IgD-negative memory B cell (primary cell): ENCODE measurements around the gene MRPS12. TPM values are rescaled to one million over a fixed set of nuclear protein-coding genes. Genes with fewer than 3 reads are reported as not detected.
"Not testable (repeated sequence)": the region's sequence is repeated elsewhere in the genome, so short reads cannot be mapped to it uniquely, and the experiment has no call there.

ENCODE experiments used
- H3K27ac Mint-ChIP-seq, 3 donors: one replicate each; pipeline ENCODE4 v1.8.0; 2020 to 2022; ENCODE audit warnings: mild to moderate bottlenecking in 3 of 3, mixed read lengths in 3 of 3, moderate library complexity in 1 of 3
- H3K27me3 Mint-ChIP-seq: one replicate; pipeline ENCODE4 v1.8.0; 2021; ENCODE audit warnings: mixed read lengths
- H3K36me3 Mint-ChIP-seq: one replicate; pipeline ENCODE4 v1.8.0; 2020; ENCODE audit warnings: mild to moderate bottlenecking, mixed read lengths
- H3K4me1 Mint-ChIP-seq, 3 donors: one replicate each; pipeline ENCODE4 v1.8.0; 2020 to 2022; ENCODE audit warnings: mixed read lengths in 3 of 3, mild to moderate bottlenecking in 1 of 3
- H3K4me3 Mint-ChIP-seq, 4 donors: one replicate each; pipeline ENCODE4 v1.8.0; 2020 to 2022; ENCODE audit warnings: mild to moderate bottlenecking in 4 of 4, mixed read lengths in 4 of 4, moderate library complexity in 3 of 4
- H3K9me3 Mint-ChIP-seq, 3 donors: one replicate each; pipeline ENCODE4 v1.8.0; 2020 to 2021; ENCODE audit warnings: mixed read lengths in 3 of 3, mild to moderate bottlenecking in 1 of 3
- polyA plus RNA-seq: library from polyadenylated mRNA; unstranded; fragments of 300-500 nt; fragmentation: Illumina TruSeq; gene quantifications from one replicate; pipeline ENCODE4 v1.2.3, GENCODE V29; 2021

The MRPS12 gene
- polyA plus RNA-seq, 1 donor from 2014 or later = 75.4 TPM

DNA sequence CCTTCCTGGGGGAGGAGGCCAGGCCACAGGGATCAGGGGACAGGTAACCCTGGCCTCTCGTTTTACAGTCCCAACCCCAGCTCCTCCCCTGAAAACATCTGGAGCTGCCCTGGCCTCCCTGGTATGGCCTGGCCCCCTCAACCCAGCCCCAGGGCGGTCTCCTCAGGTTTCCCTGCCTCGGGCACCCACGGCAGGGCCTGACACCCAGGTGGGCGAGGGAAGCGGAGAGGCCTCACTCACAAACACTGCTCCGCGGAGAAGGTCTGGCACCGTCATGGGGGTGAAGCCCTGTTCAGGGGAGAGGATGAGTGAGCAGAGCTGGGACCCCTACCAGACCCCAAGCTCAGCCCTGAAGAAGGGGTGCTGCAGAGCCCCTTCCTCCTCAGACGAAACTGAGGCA is 12.2 kb upstream of the MRPS12 start:
- H3K27ac Mint-ChIP-seq = no peak overlapping the region
- peaks cover 0 to 2% (median 0%) of the 10 kb centered on the region in 3 donors for H3K4me1 Mint-ChIP-seq
- H3K27me3 Mint-ChIP-seq = no peaks in the 10 kb centered on the region
- H3K4me3 Mint-ChIP-seq = no peak overlapping the region
- no peaks in the 10 kb centered on the region for H3K9me3 Mint-ChIP-seq
- peaks cover 9% of the 10 kb centered on the region for H3K36me3 Mint-ChIP-seq

DNA sequence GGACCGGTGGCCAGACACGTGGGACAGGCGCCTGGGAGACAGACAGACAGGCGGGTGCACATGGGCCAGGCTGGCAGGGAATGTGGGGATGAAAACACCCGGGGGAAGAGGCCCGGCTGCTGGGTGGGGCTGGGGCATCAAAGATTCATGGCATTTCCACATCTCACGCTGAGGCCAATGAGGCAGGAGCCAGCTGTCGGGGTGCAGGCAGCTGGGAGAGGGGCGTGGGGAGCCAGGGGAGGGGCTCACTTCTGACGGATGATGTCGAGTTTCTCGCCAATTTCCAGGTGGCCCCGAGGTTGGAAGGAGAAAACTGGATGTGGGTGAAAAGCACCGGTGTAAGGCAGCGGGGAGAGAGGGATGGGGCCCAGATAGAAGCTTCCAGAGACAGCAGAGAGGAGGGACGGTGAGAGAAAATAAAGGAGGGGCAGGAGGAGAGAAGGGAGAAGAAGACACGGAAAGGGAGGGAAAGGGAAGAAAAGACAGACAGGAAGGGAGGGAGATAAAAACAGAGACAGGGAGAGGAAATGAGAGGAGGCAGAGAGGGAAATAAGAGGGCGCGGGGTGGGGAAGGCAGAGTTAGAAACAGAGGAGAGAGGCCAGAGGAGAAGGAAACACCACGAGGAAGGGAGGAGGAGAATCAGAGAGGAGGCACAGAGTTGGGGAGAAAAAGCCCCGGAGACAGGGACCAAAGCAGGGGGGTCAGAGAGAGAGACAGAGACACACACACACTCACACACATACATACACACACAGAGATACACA is 10.7 kb upstream of the MRPS12 start:
- H3K27me3 Mint-ChIP-seq = no peaks in the 10 kb centered on the region
- no peak overlapping the region for H3K27ac Mint-ChIP-seq
- peaks cover 11% of the 10 kb centered on the region for H3K36me3 Mint-ChIP-seq
- H3K4me1 Mint-ChIP-seq = peaks cover 0 to 2% (median 0%) of the 10 kb centered on the region in 3 donors
- no peaks in the 10 kb centered on the region for H3K9me3 Mint-ChIP-seq
- no peak overlapping the region for H3K4me3 Mint-ChIP-seq

DNA sequence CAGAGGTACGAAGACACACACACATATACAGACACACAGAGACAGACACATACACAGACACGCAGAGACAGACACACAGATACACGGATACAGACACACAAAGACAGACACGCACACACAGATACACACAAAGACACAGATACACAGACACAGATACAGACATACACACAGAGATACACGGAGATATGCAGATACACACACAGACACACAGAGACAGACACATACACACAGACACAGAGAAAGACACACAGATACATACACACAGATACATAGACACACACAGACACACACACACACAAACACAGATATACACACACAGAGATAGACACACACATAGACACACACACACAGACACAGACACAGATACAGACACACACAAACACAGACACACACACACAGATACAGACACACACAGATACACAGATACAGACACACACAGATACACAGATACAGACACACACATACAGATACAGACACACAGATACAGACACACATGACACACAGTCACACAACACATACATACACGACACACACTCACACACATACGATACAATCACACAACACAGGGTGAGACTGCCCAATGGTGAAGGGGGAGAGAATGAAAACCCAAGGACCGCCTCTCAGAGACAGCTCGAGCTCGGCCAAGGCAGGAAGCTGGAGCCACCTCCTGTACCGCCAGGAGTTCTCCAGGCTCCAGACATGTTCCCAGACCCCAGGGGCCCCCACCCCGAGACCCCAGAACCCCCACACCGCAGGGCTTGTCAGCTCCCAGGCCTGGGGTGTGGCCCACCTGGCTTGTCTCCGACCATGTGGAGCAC is 9.9 kb upstream of the MRPS12 start:
- H3K27ac Mint-ChIP-seq = no peak overlapping the region
- H3K27me3 Mint-ChIP-seq = no peaks in the 10 kb centered on the region
- peaks cover 0 to 2% (median 0%) of the 10 kb centered on the region in 3 donors for H3K4me1 Mint-ChIP-seq

DNA sequence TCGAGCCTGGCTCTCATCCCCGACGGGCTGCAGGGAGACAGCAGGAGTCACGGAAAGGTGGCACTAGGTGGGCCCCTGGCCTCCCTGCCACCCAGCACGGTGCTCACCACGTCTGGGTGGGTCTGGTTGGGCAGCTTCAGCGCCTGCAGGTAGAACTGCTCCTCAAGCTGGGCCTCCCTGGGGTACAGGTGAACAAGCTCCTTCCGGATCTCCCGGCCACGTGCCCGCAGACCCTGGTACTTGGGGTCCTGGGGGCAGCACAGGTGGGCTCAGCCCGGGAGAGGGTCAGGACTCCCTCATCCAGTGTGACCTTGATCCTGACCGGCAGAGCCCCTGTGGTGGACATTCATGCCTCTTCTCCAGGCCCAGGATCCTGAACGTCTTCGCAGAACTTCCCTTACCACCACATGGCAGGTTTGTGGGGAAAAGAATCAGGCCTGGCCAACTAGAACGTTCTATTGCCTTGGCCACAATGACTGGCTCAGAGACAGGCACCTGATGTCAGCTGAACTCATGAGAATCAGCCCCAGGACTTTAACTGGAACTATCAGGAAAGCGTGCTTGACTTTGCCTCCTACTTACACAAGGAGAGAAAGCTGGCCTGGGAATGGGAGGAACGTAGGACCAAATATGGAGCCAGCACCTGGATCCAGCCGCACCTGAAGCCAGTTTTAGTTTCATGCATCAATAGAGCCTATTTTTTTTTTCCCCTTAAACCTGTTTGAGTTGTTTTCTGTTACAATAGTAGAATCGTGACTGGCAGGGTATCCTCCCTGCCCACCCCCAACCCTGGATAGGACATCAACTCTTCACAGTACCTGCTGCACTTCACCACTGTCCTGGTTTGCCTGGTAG is 9.1 kb upstream of the MRPS12 start:
- Mint-ChIP-seq H3K27me3 (no peaks in the 10 kb centered on the region), H3K9me3 (no peaks in the 10 kb centered on the region), H3K4me1 (no peaks in the 10 kb centered on the region), H3K36me3 (peaks cover 10% of the 10 kb centered on the region), H3K27ac (no peak overlapping the region), H3K4me3 (no peak overlapping the region)

More for the DNA sequence above, 9.9 kb upstream of the MRPS12 start:
- no peak overlapping the region for H3K4me3 Mint-ChIP-seq
- H3K36me3 Mint-ChIP-seq = peaks cover 11% of the 10 kb centered on the region
- H3K9me3 Mint-ChIP-seq = no peaks in the 10 kb centered on the region

DNA sequence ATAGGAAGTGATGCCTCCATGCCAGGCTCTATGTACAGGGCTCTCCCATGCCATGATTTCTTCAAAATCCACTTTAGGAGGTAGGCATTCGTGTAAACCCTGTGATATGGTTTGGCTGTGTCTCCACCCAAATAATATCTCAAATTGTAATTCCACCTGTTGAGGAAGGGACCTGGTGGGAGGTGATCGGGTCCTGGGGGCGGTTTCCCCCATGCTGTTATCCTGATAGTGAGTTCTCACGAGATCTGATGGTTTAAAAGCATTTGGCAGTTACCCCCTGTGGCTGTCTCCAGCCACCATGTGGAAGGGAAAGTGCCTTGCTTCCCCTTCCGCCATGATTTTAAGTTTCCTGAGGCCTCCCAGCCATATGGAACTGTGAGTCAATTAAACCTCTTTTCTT is 8.3 kb upstream of the MRPS12 start:
- peaks cover 10% of the 10 kb centered on the region for H3K36me3 Mint-ChIP-seq
- H3K4me3 Mint-ChIP-seq = no peak overlapping the region
- no peaks in the 10 kb centered on the region for H3K9me3 Mint-ChIP-seq
- no peaks in the 10 kb centered on the region for H3K4me1 Mint-ChIP-seq
- no peak overlapping the region for H3K27ac Mint-ChIP-seq
- no peaks in the 10 kb centered on the region for H3K27me3 Mint-ChIP-seq

DNA sequence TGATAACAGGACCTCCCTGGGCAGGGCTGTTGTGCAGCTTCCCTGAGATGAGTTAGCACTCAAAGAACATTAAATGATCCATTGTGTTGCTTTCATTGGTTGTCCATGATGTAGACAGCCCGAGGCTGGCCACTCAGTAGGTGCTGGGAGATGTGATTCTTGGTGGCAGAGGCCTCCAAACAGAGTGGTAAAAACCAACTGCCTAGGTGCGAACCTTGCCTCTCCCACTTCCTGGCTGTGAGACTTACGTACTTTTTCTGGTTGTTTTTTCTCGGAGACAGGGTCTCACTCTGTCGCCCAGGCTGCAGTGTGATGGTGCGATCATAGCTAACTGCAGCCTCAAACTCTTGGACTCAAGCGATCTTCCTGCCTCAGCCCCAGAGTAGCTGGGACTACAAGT is 6.4 kb upstream of the MRPS12 start:
- Mint-ChIP-seq H3K9me3 (no peaks in the 10 kb centered on the region), H3K27ac (peak overlapping the region in 1 of 3 donors; percentile 14), H3K4me1 (peaks cover 0 to 3% (median 3%) of the 10 kb centered on the region in 3 donors), H3K27me3 (no peaks in the 10 kb centered on the region), H3K4me3 (no peak overlapping the region), H3K36me3 (peaks cover 12% of the 10 kb centered on the region)

DNA sequence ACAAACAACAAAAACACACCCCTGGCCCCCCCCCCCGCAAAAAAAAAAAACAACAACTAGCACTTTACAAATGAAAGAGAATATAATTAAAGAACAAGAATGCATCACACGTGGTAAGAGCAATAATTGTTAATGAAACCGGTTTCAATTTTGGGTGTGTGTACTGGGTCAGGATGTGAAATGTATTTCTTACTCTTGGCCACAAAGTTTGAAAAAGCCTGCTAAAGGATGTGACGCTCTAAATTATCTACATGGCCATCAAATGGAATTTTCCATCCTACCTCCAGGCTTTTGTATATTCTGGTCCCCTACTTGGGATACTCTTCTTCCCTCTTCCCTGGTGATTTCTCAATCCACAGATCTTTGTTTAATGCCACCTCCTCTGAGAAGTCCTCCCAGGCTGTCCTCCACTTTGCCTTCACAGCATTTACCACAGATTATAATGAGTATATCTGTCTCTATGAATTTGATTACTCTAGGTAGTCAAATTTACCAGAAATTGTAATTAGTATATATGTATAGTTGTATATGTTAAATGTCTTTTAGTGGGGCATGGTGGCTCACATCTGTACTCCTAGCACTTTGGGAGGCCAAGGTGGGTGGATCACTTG is 2.2 kb upstream of the MRPS12 start:
- Mint-ChIP-seq H3K27ac (peak overlapping the region; percentile 63 to 89 (median 67)), H3K9me3 (no peaks in the 10 kb centered on the region), H3K27me3 (no peaks in the 10 kb centered on the region), H3K36me3 (peaks cover 6% of the 10 kb centered on the region), H3K4me3 (peak overlapping the region in 2 of 4 donors; percentile 45 to 62), H3K4me1 (peaks cover 17 to 21% (median 20%) of the 10 kb centered on the region in 3 donors)

DNA sequence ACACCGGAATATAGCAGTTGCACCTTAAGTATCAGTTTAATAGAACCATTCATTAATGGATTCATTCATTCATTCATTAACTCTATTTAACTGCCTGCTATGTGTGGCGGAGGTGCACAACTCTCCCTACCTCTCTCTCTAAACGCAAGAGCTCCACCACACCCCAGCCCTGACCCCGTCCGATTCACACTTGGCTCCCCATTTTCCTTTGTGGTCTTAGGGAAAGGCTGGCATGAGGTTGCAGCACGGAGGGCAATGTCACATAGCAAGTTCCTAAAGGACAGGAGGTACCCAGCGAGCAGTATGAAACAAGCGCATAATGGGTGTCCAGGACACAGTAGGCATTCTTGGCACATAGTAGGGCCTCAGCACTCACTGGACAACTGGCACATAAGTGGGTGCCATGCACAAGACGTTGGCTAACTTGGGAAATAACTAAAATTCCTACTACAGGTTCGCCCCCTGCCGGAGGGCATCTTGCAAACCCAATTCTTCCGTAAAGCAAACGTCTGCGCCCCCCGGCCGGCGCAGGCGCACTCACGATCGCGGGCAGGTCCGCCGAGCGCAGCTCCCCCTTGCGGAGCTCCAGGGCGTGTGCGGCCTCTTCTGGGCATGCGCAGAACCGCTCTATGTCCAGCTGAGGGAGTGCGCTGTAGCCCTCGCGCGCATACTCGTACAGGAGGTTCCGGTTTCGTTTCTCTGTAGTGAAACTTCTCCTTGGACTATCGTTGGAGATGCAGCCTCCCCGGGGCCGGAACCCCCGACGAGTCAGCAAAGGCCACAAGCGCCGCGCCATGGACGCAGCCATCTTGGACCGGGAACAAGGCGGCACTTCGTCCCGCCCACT is 592 bp upstream of the MRPS12 start, which contains the start of gene SARS2:
Gene SARS2, minus strand, starts transcription at position 835 of the 847 bp plus-strand sequence. Its CDS starts 27 bp downstream, at position 808.
- peaks cover 17 to 22% (median 20%) of the 10 kb centered on the region in 3 donors for H3K4me1 Mint-ChIP-seq
- peaks cover 4% of the 10 kb centered on the region for H3K36me3 Mint-ChIP-seq
- no peaks in the 10 kb centered on the region for H3K9me3 Mint-ChIP-seq
- H3K4me3 Mint-ChIP-seq = peak within 1 kb of the TSS; percentile 93 to 100 (median 98)
- peak within 1 kb of the TSS; percentile 89 to 99 (median 97) for H3K27ac Mint-ChIP-seq
- no peaks in the 10 kb centered on the region for H3K27me3 Mint-ChIP-seq

DNA sequence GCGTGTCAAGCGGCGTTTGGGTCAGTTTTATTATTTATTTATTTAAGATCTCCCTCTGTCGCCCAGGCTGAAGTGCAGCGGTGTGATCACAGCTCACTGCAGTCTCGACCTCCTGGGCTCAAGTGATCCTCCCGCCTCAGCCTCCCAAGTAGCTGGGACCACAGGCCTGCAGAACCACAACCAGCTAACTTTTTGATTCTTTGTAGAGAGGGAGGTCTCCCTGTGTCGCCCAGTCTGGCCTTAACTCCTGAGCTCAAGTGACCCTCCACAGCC is 713 bp downstream of the MRPS12 start:
- Mint-ChIP-seq H3K27ac (peak overlapping the region in 2 of 3 donors; percentile 89 to 99), H3K9me3 (peaks cover 0 to 8% (median 0%) of the 10 kb centered on the region in 3 donors), H3K27me3 (no peaks in the 10 kb centered on the region), H3K36me3 (peaks cover 4% of the 10 kb centered on the region), H3K4me1 (peaks cover 17 to 22% (median 20%) of the 10 kb centered on the region in 3 donors), H3K4me3 (peak overlapping the region; percentile 93 to 100 (median 98))

DNA sequence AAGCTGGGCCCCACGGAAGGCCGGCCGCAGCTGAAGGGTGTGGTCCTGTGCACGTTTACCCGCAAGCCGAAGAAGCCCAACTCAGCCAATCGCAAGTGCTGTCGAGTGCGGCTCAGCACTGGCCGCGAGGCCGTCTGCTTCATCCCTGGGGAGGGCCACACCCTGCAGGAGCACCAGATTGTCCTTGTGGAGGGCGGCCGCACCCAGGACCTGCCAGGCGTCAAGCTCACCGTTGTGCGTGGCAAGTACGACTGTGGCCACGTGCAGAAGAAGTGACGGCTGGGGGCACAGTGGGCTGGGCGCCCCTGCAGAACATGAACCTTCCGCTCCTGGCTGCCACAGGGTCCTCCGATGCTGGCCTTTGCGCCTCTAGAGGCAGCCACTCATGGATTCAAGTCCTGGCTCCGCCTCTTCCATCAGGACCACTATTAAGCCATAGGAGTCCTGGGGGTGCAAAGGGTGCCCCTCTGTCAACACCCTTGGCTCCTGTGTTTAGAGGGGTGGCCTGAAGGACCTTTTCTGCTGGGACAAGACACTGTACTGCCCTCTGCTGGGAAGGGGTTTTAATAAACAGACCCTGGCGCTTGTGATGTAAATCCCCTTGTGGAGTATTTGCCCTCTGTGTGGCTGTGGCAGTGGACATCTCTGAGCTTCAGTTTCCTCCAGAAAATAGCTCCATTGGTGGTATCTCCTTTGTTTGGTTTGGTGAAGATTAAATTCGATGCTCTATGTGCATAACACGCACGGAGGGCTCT is 1.9 kb downstream of the MRPS12 start:
- H3K4me1 Mint-ChIP-seq = peaks cover 17 to 22% (median 20%) of the 10 kb centered on the region in 3 donors
- H3K27me3 Mint-ChIP-seq = no peaks in the 10 kb centered on the region
- peak overlapping the region in 2 of 3 donors; percentile 67 to 72 for H3K27ac Mint-ChIP-seq
- peak overlapping the region in 3 of 4 donors; percentile 43 to 93 (median 66) for H3K4me3 Mint-ChIP-seq
- peaks cover 0 to 8% (median 0%) of the 10 kb centered on the region in 3 donors for H3K9me3 Mint-ChIP-seq
- H3K36me3 Mint-ChIP-seq = peaks cover 4% of the 10 kb centered on the region

DNA sequence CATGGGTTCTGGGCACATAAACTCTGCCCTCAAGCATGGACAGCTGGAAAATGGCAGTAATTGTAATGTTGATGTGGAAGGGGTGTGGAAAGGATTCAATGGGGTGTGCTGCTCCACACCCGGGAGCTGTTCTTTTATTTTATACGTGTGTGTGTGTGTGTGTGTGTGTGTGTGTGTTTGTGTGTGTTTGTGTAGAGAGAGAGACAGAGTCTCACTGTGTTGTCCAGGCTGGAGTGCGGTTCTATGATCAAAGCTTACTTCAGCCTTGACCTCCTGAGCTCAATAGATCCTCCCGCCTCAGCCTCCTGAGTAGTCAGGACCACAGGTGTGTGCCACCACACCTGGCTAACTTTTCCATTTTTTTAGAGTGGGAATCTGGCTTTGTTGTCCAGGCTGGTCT is 2.8 kb downstream of the MRPS12 start:
- no peak overlapping the region for H3K27ac Mint-ChIP-seq
- H3K4me1 Mint-ChIP-seq = peaks cover 17 to 20% (median 18%) of the 10 kb centered on the region in 3 donors
- H3K4me3 Mint-ChIP-seq = peak overlapping the region in 1 of 4 donors; percentile 93
- H3K36me3 Mint-ChIP-seq = peaks cover 3% of the 10 kb centered on the region
- peaks cover 0 to 8% (median 0%) of the 10 kb centered on the region in 3 donors for H3K9me3 Mint-ChIP-seq
- H3K27me3 Mint-ChIP-seq = no peaks in the 10 kb centered on the region

DNA sequence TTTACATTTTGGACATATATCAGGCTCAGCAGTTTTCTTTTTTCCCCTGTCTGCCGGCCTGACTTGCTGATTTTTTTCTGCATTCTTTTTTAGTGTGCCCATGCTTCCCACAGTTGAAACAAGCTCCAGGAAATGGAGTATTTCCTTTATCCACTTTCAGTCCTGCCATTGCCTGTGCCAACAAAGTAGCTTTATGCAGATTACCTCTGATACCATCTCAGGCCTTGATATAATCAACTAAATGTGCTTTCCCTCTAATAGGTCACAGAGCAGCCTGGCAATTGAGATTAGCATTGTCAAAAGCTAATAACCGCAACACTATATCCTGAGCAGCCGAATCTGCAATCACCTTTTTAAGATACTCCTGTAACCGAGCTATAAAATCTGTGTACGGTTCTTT is 9.2 kb downstream of the MRPS12 start:
- Mint-ChIP-seq H3K27me3 (peaks cover 4% of the 10 kb centered on the region), H3K27ac (no peak overlapping the region), H3K4me3 (no peak overlapping the region), H3K36me3 (no peaks in the 10 kb centered on the region), H3K9me3 (peaks cover 0 to 8% (median 2%) of the 10 kb centered on the region in 3 donors), H3K4me1 (no peaks in the 10 kb centered on the region)

DNA sequence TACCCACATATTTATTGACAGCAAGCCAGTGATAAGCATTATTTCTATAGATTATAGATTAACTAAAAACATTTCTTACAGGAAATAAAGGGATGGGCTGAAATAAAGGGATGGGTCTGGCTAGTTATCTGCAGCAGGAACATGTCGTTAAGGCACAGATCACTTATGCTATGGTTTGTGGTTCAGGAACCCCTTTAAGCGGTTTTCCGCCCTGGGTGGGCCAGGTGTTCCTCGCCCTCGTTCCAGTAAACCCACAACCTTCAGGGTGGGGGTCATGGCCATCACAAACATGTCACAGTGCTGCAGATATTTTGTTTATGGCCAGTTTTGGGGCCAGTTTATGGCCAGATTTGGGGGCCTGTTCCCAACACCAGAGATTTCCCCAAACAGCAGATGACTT is 10.7 kb downstream of the MRPS12 start:
- not testable (repeated sequence) for H3K27ac Mint-ChIP-seq, H3K9me3 Mint-ChIP-seq, H3K36me3 Mint-ChIP-seq, H3K27me3 Mint-ChIP-seq, H3K4me1 Mint-ChIP-seq, H3K4me3 Mint-ChIP-seq
